ENCODE data around the gene KLC1.
A peak's percentile ranks its signal among the peaks of the same experiment; 100 is the strongest.
"Not testable (repeated sequence)": the region's sequence is repeated elsewhere in the genome, so short reads cannot be mapped to it uniquely, and the experiment has no call there.

KLC1 gene

GRCh38 chr14:103628684-103629502 lies at the start of gene KLC1:
Gene KLC1 (plus strand): TSS chr14:103629211. CDS start chr14:103654565, 25,354 bp downstream.
- DNase-seq = peak; percentile 84 to 87

GRCh38 chr14:103581206-103581605 lies 47.8 kb upstream of the KLC1 start:
- DNase-seq = no peak

- no peak for DNase-seq
Measured at GRCh38 chr14:103581954-103582703, 46.9 kb upstream of the KLC1 start.

GRCh38 chr14:103584326-103584915 lies 44.6 kb upstream of the KLC1 start:
- DNase-seq = no peak

GRCh38 chr14:103593577-103593976 lies 35.4 kb upstream of the KLC1 start:
- DNase-seq = no peak

GRCh38 chr14:103594265-103594664 lies 34.7 kb upstream of the KLC1 start:
- no peak for DNase-seq

GRCh38 chr14:103597623-103598377 lies 31.2 kb upstream of the KLC1 start:
- DNase-seq = peak; percentile 7 to 17

GRCh38 chr14:103600503-103600902 lies 28.5 kb upstream of the KLC1 start:
- DNase-seq = no peak

- no peak for DNase-seq
Measured at GRCh38 chr14:103604620-103605019, 24.4 kb upstream of the KLC1 start.

- DNase-seq = peak; percentile 60 to 72
Measured at GRCh38 chr14:103606963-103607668, 21.9 kb upstream of the KLC1 start.

GRCh38 chr14:103607822-103608221 lies 21.2 kb upstream of the KLC1 start:
- DNase-seq = no peak

GRCh38 chr14:103609081-103609480 lies 19.9 kb upstream of the KLC1 start:
- DNase-seq = not testable (repeated sequence)

GRCh38 chr14:103611215-103611614 lies 17.8 kb upstream of the KLC1 start:
- no peak for DNase-seq

- no peak for DNase-seq
Measured at GRCh38 chr14:103613517-103613916, 15.5 kb upstream of the KLC1 start.

GRCh38 chr14:103616635-103617300 lies 12.2 kb upstream of the KLC1 start:
- DNase-seq = no peak

- no peak for DNase-seq
Measured at GRCh38 chr14:103619057-103619456, 10.0 kb upstream of the KLC1 start.

- DNase-seq = no peak
Measured at GRCh38 chr14:103621860-103622259, 7.2 kb upstream of the KLC1 start.

- no peak for DNase-seq
Measured at GRCh38 chr14:103623308-103623707, 5.7 kb upstream of the KLC1 start.

- no peak for DNase-seq
Measured at GRCh38 chr14:103623883-103624482, 5.0 kb upstream of the KLC1 start.

GRCh38 chr14:103624860-103625259 lies 4.2 kb upstream of the KLC1 start:
- peak; percentile 31 to 41 for DNase-seq
